Activated naive CD4-positive, alpha-beta T cell treated with anti-CD3 and anti-CD28 coated beads, Interleukin-2, amount 10 ng/mL, durations not matched to agents 7 days and 5 days (primary cell): Measurements from ENCODE around the gene HTR7.
A peak's percentile ranks its signal among the peaks of the same experiment; 100 is the strongest.

Experiments used
- CTCF ChIA-PET: fragments of 350-600 bp; sonication (Branson Sonifier 250); formaldehyde crosslinking; loops from one replicate; lab custom pipeline; 2021; ENCODE audit warnings: antibody characterized with exemption; lab: Charles Lee
- DNase-seq: peaks from one replicate; pipeline ENCODE4 v3.0.0-alpha.2; 2020
- H3K27ac Mint-ChIP-seq: one replicate; pipeline ENCODE4 v1.8.0; 2021; ENCODE audit warnings: mild to moderate bottlenecking, moderate library complexity, mixed read lengths
- H3K27me3 Mint-ChIP-seq: one replicate; pipeline ENCODE4 v1.8.0; 2021; ENCODE audit warnings: mild to moderate bottlenecking, mixed read lengths
- H3K36me3 Mint-ChIP-seq: one replicate; pipeline ENCODE4 v1.8.0; 2021; ENCODE audit warnings: mixed read lengths
- H3K4me1 Mint-ChIP-seq: one replicate; pipeline ENCODE4 v1.8.0; 2021; ENCODE audit warnings: mixed read lengths
- H3K4me3 Mint-ChIP-seq: one replicate; pipeline ENCODE4 v1.8.0; 2021; ENCODE audit warnings: mild to moderate bottlenecking, moderate library complexity, mixed read lengths
- H3K9me3 Mint-ChIP-seq: one replicate; pipeline ENCODE4 v1.8.0; 2021; ENCODE audit warnings: mixed read lengths

HTR7 gene

GRCh38 chr10:90871766-90872647 is 14.2 kb upstream of the HTR7 start, which contains the start of gene RPP30:
Gene RPP30 (plus strand): TSS chr10:90871974. CDS start chr10:90871987, 13 bp downstream.
- H3K4me1 Mint-ChIP-seq: peaks cover 41% of the 10 kb centered on the region
- H3K4me3 Mint-ChIP-seq: peak within 1 kb of the TSS; percentile 94
- H3K27ac Mint-ChIP-seq: peak within 1 kb of the TSS; percentile 85
- DNase-seq: peak; percentile 88
- H3K36me3 Mint-ChIP-seq: peaks cover 10% of the 10 kb centered on the region
- CTCF ChIA-PET: interaction anchor here (0.7 to 3.4 kb wide), 7 partner anchors 8 to 122 kb away, joined by 3 to 16 read pairs (median 3); partner anchors contain the start of gene HTR7
- H3K27me3 Mint-ChIP-seq: peaks cover 17% of the 10 kb centered on the region
- H3K9me3 Mint-ChIP-seq: peaks cover 1% of the 10 kb centered on the region

GRCh38 chr10:90871279-90871765 is 13.5 kb upstream of the HTR7 start:
- H3K4me1 Mint-ChIP-seq: peaks cover 41% of the 10 kb centered on the region
- H3K27ac Mint-ChIP-seq: peak overlapping the region; percentile 85
- CTCF ChIA-PET: interaction anchor here (0.7 to 3.4 kb wide), 10 partner anchors 8 to 122 kb away, joined by 3 to 16 read pairs (median 3); partner anchors contain the start of gene HTR7
- DNase-seq: peak; percentile 66
- H3K36me3 Mint-ChIP-seq: peaks cover 6% of the 10 kb centered on the region
- H3K4me3 Mint-ChIP-seq: peak overlapping the region; percentile 94
- peaks cover 23% of the 10 kb centered on the region for H3K27me3 Mint-ChIP-seq
- H3K9me3 Mint-ChIP-seq: peaks cover 1% of the 10 kb centered on the region

- peaks cover 1% of the 10 kb centered on the region for H3K9me3 Mint-ChIP-seq
- CTCF ChIA-PET: interaction anchor here (0.7 to 2.0 kb wide), 7 partner anchors 9 to 1077 kb away, joined by 3 to 7 read pairs (median 5); no protein-coding TSS in a partner anchor
- DNase-seq: no peak
- H3K27me3 Mint-ChIP-seq: peaks cover 48% of the 10 kb centered on the region
- no peak overlapping the region for H3K4me3 Mint-ChIP-seq
- no peak overlapping the region for H3K27ac Mint-ChIP-seq
- H3K36me3 Mint-ChIP-seq: no peaks in the 10 kb centered on the region
- H3K4me1 Mint-ChIP-seq: peaks cover 9% of the 10 kb centered on the region
Observed at GRCh38 chr10:90866050-90866598, 8.3 kb upstream of the HTR7 start.

DNA sequence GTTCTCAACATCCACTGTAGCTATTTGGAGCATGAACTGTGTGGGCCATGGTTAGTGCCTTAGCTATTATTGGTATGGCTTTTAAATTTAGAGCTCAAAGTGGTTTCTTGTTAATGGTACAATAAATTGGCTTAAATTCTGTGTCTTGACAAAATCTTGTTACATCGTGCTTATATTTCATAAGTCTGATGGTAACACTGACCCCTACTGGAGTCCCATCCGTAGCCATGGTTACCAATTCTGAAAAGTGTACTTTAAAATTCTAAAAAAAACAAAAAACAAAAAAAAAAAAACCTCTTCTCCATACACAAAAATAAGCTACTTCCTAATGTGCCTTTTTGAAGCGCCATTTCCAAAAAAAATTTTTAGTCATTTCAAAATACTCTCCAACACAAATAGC is 7.6 kb upstream of the HTR7 start:
- H3K27me3 Mint-ChIP-seq: peaks cover 54% of the 10 kb centered on the region
- H3K4me1 Mint-ChIP-seq: peaks cover 2% of the 10 kb centered on the region
- no peaks in the 10 kb centered on the region for H3K36me3 Mint-ChIP-seq
- H3K9me3 Mint-ChIP-seq: peaks cover 1% of the 10 kb centered on the region
- H3K4me3 Mint-ChIP-seq: no peak overlapping the region
- CTCF ChIA-PET: interaction anchor here (0.7 to 4.5 kb wide), 10 partner anchors 9 to 1076 kb away, joined by 3 to 34 read pairs (median 5); no protein-coding TSS in a partner anchor
- no peak for DNase-seq
- no peak overlapping the region for H3K27ac Mint-ChIP-seq

DNA sequence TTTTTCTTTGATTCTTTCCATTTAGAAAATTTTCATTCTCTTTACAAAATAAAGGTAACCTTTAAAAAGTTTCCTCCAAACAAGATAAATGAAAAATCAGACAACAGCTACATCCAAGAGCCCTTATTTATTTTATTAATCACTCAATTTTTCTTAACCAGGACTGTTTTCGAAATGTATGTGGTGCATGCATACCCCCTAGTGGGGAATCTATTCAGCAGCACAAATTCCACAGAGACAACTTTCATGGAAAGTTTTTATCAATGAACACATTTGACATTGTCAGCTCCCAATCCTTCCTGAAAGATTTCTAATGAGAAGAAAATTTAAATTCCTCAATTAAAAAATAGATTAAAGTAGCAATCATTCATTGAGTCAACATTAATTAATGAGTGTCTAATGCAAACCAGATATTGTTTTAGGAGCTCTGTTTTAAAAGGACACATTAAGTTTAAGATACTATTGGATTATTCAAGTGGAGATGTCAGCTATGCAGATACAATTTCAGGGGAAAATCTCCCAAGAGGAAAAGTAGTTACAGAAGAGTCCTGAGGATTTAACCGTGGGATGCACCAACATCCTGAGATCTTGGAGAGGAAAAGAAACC is 5.2 kb upstream of the HTR7 start:
- H3K27ac Mint-ChIP-seq: no peak overlapping the region
- no peaks in the 10 kb centered on the region for H3K9me3 Mint-ChIP-seq
- no peak overlapping the region for H3K4me3 Mint-ChIP-seq
- no peak for DNase-seq
- H3K27me3 Mint-ChIP-seq: peaks cover 66% of the 10 kb centered on the region
- H3K4me1 Mint-ChIP-seq: peaks cover 4% of the 10 kb centered on the region
- CTCF ChIA-PET: interaction anchor here (0.6 to 4.5 kb wide), 5 partner anchors 8 to 715 kb away, joined by 3 to 34 read pairs (median 3); no protein-coding TSS in a partner anchor
- H3K36me3 Mint-ChIP-seq: no peaks in the 10 kb centered on the region

DNA sequence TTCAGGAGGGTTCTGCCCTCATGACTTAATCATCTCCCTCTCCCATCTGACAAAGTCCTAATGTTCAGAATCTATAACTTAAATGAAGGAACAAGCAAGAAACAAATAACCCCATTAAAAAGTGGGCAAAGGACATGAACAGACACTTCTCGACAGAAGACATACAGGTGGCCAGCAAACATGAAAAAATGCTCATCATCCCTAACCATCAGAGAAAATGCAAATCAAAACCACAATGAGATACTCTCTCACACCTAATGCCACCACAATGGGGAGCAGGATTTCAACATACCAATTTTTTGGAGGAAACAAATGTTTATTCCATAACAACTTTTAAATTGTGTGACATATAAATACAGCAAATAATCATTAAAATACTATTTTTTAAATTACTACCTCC is 3.0 kb upstream of the HTR7 start:
- no peak overlapping the region for H3K27ac Mint-ChIP-seq
- H3K27me3 Mint-ChIP-seq: peaks cover 68% of the 10 kb centered on the region

DNA sequence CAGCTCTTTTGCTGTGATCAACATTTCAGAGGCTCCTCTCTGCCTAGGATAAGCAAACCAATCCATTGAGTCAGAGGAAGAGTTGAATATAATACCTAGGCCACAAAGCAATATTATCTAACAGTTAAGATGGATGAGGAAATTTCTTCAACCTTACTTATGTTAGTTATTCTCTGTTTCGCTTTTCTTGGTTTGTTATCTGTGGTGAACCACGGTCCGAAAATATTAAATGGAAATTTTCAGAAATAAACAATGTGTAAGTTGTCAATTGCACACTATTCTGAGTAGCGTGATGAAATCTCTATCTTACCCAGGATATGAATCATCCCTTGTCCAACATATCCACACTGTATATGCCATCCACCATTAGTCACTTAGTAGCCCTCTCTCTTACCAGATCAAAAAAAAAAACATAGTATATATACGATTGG is 1.5 kb upstream of the HTR7 start:
- DNase-seq: no peak
- Mint-ChIP-seq H3K27me3 (peaks cover 66% of the 10 kb centered on the region), H3K9me3 (no peaks in the 10 kb centered on the region), H3K4me3 (no peak overlapping the region), H3K27ac (no peak overlapping the region), H3K36me3 (no peaks in the 10 kb centered on the region), H3K4me1 (peaks cover 12% of the 10 kb centered on the region)
- CTCF ChIA-PET: no interaction called here

More for the DNA sequence above, 3.0 kb upstream of the HTR7 start:
- H3K4me1 Mint-ChIP-seq: peaks cover 12% of the 10 kb centered on the region
- no peak overlapping the region for H3K4me3 Mint-ChIP-seq
- H3K9me3 Mint-ChIP-seq: no peaks in the 10 kb centered on the region
- DNase-seq: no peak
- no peaks in the 10 kb centered on the region for H3K36me3 Mint-ChIP-seq
- CTCF ChIA-PET: interaction anchor here (1.1 to 4.5 kb wide), 3 partner anchors 10 to 712 kb away, joined by 3 to 34 read pairs (median 9); no protein-coding TSS in a partner anchor

GRCh38 chr10:90858461-90858968 is 676 bp upstream of the HTR7 start:
- peaks cover 12% of the 10 kb centered on the region for H3K4me1 Mint-ChIP-seq
- peaks cover 72% of the 10 kb centered on the region for H3K27me3 Mint-ChIP-seq
- CTCF ChIA-PET: no interaction called here
- no peaks in the 10 kb centered on the region for H3K9me3 Mint-ChIP-seq
- no peak for DNase-seq
- peak overlapping the region; percentile 67 for H3K4me3 Mint-ChIP-seq
- no peaks in the 10 kb centered on the region for H3K36me3 Mint-ChIP-seq
- no peak overlapping the region for H3K27ac Mint-ChIP-seq

GRCh38 chr10:90856964-90857634 is 740 bp downstream of the HTR7 start:
- H3K27me3 Mint-ChIP-seq: peaks cover 70% of the 10 kb centered on the region
- peak; percentile 24 for DNase-seq
- H3K4me3 Mint-ChIP-seq: peak overlapping the region; percentile 80
- no peaks in the 10 kb centered on the region for H3K36me3 Mint-ChIP-seq
- no peak overlapping the region for H3K27ac Mint-ChIP-seq
- peaks cover 12% of the 10 kb centered on the region for H3K4me1 Mint-ChIP-seq
- CTCF ChIA-PET: interaction anchor here (0.7 to 1.0 kb wide), 2 partner anchors 9 to 54 kb away, joined by 3 to 6 read pairs; no protein-coding TSS in a partner anchor
- no peaks in the 10 kb centered on the region for H3K9me3 Mint-ChIP-seq

DNA sequence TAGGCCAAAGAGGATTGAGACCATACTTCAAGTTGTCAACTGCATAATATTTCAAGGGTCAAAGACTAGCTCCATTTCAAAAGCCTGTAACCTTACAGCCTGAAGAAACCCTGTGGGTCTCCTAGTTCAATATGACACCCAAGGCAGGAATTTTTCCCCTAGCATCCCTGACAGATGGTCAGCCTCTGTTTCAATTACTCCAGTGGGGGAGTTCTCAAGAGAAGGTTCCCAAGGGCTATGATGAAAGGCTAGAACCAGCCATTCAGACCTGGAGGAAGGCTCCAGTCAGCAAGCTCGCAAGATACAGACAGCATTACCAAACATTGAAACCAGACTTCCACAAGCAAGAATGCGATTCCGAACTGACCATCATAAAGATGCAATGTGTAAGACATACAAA is 1.6 kb downstream of the HTR7 start:
- Mint-ChIP-seq H3K27me3 (peaks cover 64% of the 10 kb centered on the region), H3K27ac (no peak overlapping the region), H3K4me1 (peaks cover 12% of the 10 kb centered on the region), H3K4me3 (peak overlapping the region; percentile 10), H3K9me3 (peaks cover 5% of the 10 kb centered on the region), H3K36me3 (no peaks in the 10 kb centered on the region)
- CTCF ChIA-PET: interaction anchor here (0.7 to 1.0 kb wide), 2 partner anchors 9 to 55 kb away, joined by 3 to 6 read pairs; no protein-coding TSS in a partner anchor
- no peak for DNase-seq

- CTCF ChIA-PET: no interaction called here
- Mint-ChIP-seq H3K36me3 (peaks cover 6% of the 10 kb centered on the region), H3K27me3 (peaks cover 55% of the 10 kb centered on the region), H3K9me3 (peaks cover 14% of the 10 kb centered on the region), H3K4me3 (no peak overlapping the region), H3K4me1 (peaks cover 12% of the 10 kb centered on the region), H3K27ac (no peak overlapping the region)
- no peak for DNase-seq
Observed at GRCh38 chr10:90855126-90855525, 2.7 kb downstream of the HTR7 start.

DNA sequence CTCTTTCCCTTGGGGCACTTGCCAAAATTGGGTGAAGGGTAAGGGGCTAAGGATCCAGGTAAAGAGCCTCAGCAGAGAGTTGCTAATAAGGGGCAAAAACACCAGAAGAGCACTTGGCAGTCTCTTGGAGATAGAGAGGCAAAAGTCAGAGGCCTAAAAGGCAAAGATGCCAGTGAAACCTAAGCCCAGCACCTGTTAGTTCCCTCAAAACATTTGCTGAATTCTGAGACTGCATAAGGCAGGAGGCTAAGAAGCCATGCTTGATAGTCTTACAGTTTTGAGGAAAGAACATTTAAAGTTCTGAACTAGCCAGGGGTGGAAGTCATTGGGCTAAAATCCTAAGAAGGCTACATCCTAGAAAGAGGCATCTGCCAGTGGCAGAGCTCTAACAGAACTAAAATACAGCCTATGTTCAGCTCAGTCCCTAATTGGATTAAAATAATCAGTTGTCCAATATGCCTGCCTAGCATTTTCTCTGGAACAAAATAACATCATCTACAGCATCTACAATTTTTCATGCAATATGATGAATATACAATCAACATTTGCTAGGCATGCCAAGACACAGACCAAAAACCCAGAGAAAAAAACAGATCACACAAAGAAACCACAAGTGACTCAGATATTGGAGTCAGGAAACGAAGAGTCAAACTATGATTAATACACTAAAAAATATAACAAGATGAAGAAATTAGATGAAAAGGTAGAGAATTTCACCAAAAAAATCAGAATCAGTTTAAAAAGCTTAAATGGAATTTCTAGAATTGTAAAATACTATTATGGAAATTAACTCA is 7.7 kb downstream of the HTR7 start:
- peaks cover 23% of the 10 kb centered on the region for H3K27me3 Mint-ChIP-seq
- no peak for DNase-seq
- peaks cover 14% of the 10 kb centered on the region for H3K9me3 Mint-ChIP-seq
- H3K36me3 Mint-ChIP-seq: peaks cover 6% of the 10 kb centered on the region
- H3K27ac Mint-ChIP-seq: no peak overlapping the region
- H3K4me1 Mint-ChIP-seq: no peaks in the 10 kb centered on the region
- CTCF ChIA-PET: no interaction called here
- H3K4me3 Mint-ChIP-seq: no peak overlapping the region
